PC-9 (cell line): ENCODE results near the gene SPINK4. TPM values are rescaled to one million over a fixed set of nuclear protein-coding genes. Genes with fewer than 3 reads are reported as not detected.

Experiments
- BruUV-seq: library from RNA; stranded (reverse); fragments of 400-500 nt; replicated peaks from 2 replicates; lab custom pipeline; 2021; lab: Mats Ljungman, UMichigan
- CTCF ChIA-PET: fragments of 300-600 bp; sonication (Branson Sonifier 250); formaldehyde crosslinking; loops from one replicate; lab custom pipeline; 2022; ENCODE audit warnings: antibody characterized with exemption; lab: Charles Lee
- POLR2A ChIA-PET: fragments of 300-600 bp; sonication (Branson Sonifier 250); formaldehyde crosslinking; loops from one replicate; lab custom pipeline; 2022; ENCODE audit warnings: antibody characterized with exemption; ENCODE audit not compliant: unreplicated experiment; lab: Charles Lee
- DNase-seq, 2 experiments: peaks; one replicate each; pipeline versions ENCODE4 v3.0.0 to v3.0.0-alpha.2; 2015 to 2022; ENCODE audit warnings: mixed read lengths in 1 of 2
- H2AFZ ChIP-seq: fragments of 200-600 bp; sonication (generic); 2 replicates; pipeline ENCODE4 v1.8.1; 2017; ENCODE audit warnings: antibody characterized with exemption
- H3F3A ChIP-seq: fragments of 200-600 bp; sonication (generic); 2 replicates; pipeline ENCODE4 v1.8.1; 2017; ENCODE audit warnings: antibody characterized with exemption, mild to moderate bottlenecking, low read depth; ENCODE audit not compliant: insufficient read depth
- H3K27ac ChIP-seq: fragments of 200-600 bp; sonication (generic); 2 replicates; pipeline ENCODE4 v1.6.1; 2016; ENCODE audit warnings: mixed run types
- H3K27me3 ChIP-seq: fragments of 200-600 bp; sonication (generic); 2 replicates; pipeline ENCODE4 v1.6.1; 2016; ENCODE audit warnings: low read depth, mixed run types; ENCODE audit not compliant: insufficient read depth
- H3K36me3 ChIP-seq: fragments of 200-600 bp; sonication (generic); 2 replicates; pipeline ENCODE4 v1.6.1; 2016; ENCODE audit warnings: low read depth, mixed run types
- H3K4me1 ChIP-seq: fragments of 200-600 bp; sonication (generic); replicated peaks from 2 replicates; pipeline ENCODE4 v1.6.1; 2016; ENCODE audit warnings: mixed run types; ENCODE audit not compliant: insufficient read depth
- H3K4me2 ChIP-seq: fragments of 200-600 bp; sonication (generic); 2 replicates; pipeline ENCODE4 v1.6.1; 2017; ENCODE audit warnings: mixed run types
- H3K4me3 ChIP-seq: fragments of 200-600 bp; sonication (generic); 2 replicates; pipeline ENCODE4 v1.6.1; 2016; ENCODE audit warnings: mixed run types
- H3K79me2 ChIP-seq: fragments of 200-600 bp; sonication (generic); 2 replicates; pipeline ENCODE4 v1.6.1; 2017; ENCODE audit warnings: low read depth, mixed run types
- H3K9me2 ChIP-seq: fragments of 200-600 bp; sonication (generic); 2 replicates; pipeline ENCODE4 v1.8.1; 2017; ENCODE audit warnings: mild to moderate bottlenecking; ENCODE audit not compliant: insufficient read depth
- H3K9me3 ChIP-seq: fragments of 200-600 bp; sonication (generic); 2 replicates; pipeline ENCODE4 v1.8.1; 2016; ENCODE audit warnings: low read depth; ENCODE audit not compliant: insufficient read depth
- H4K20me1 ChIP-seq: fragments of 200-600 bp; sonication (generic); 2 replicates; pipeline ENCODE4 v1.8.1; 2017; ENCODE audit not compliant: insufficient read depth
- CTCF ChIP-seq: fragments of 200-600 bp; sonication (generic); conservative IDR thresholded peaks from 2 replicates; pipeline ENCODE4 v1.6.1; 2017; ENCODE audit warnings: mixed run types, antibody characterized with exemption, mild to moderate bottlenecking, moderate library complexity
- EZH2 ChIP-seq: fragments of 200-600 bp; sonication (generic); IDR thresholded peaks from 2 replicates; pipeline ENCODE4 v1.8.0; 2017; ENCODE audit warnings: antibody characterized with exemption, low read depth
- intact Hi-C: fragments of 100-400 bp; cut with micrococcal nuclease; formaldehyde crosslinking; loops from one replicate; pipeline ENCODE4 v1.10.0; 2022; ENCODE audit not compliant: unreplicated experiment
- total RNA-seq: library from RNA; stranded (reverse); gene quantifications from 2 replicates; pipeline ENCODE4 v1.2.3, GENCODE V29; 2021

Gene SPINK4
- total RNA-seq, 1 experiment from 2014 or later: not detected

GRCh38 chr9:33288235-33288634, 48.3 kb downstream of the SPINK4 start:
- BruUV-seq: no TSS peak
- H3K36me3 ChIP-seq: no peaks in the 10 kb centered on the region
- H3K27me3 ChIP-seq: no peaks in the 10 kb centered on the region
- H3K79me2 ChIP-seq: peaks cover 24% of the 10 kb centered on the region
- no peaks in the 10 kb centered on the region; the same call in 1 of the 2 replicates for H3K4me1 ChIP-seq
- DNase-seq: no peak
- intact Hi-C loops: no loop called here
- no peak for TF ChIP-seq EZH2
- TF ChIP-seq CTCF: no peak
- H3K9me2 ChIP-seq: no peaks in the 10 kb centered on the region
- peaks cover 4% of the 10 kb centered on the region; the same call in 1 of the 2 replicates for H4K20me1 ChIP-seq
- H3K9me3 ChIP-seq: no peaks in the 10 kb centered on the region
- H3F3A ChIP-seq: peaks cover 11% of the 10 kb centered on the region; the same call in 1 of the 2 replicates
- no peak overlapping the region for H2AFZ ChIP-seq
- ChIA-PET CTCF (interaction anchor here (0.5 kb wide), 1 partner anchor 91 kb away, joined by 5 read pairs; no protein-coding TSS in a partner anchor), POLR2A (no interaction called here)
- no peak overlapping the region for H3K4me2 ChIP-seq
- no peak overlapping the region for H3K27ac ChIP-seq
- H3K4me3 ChIP-seq: no peak overlapping the region

- peaks cover 4% of the 10 kb centered on the region; the same call in 1 of the 2 replicates for H4K20me1 ChIP-seq
- DNase-seq: no peak
- no peak overlapping the region for H3K4me3 ChIP-seq
- H3K27ac ChIP-seq: peak overlapping the region; percentile 95; the same call in 1 of the 2 replicates
- no peaks in the 10 kb centered on the region for H3K9me2 ChIP-seq
- intact Hi-C loops: no loop called here
- no TSS peak for BruUV-seq
- H3K4me2 ChIP-seq: peak overlapping the region; percentile 82; the same call in 1 of the 2 replicates
- CTCF ChIA-PET: no interaction called here
- H3K9me3 ChIP-seq: no peaks in the 10 kb centered on the region
- H3K4me1 ChIP-seq: no peaks in the 10 kb centered on the region; the same call in 1 of the 2 replicates
- H3F3A ChIP-seq: peaks cover 11% of the 10 kb centered on the region; the same call in 1 of the 2 replicates
- no peak overlapping the region for H2AFZ ChIP-seq
- POLR2A ChIA-PET: no interaction called here
- peaks cover 31% of the 10 kb centered on the region for H3K79me2 ChIP-seq
- no peaks in the 10 kb centered on the region for H3K27me3 ChIP-seq
- no peaks in the 10 kb centered on the region for H3K36me3 ChIP-seq
- TF ChIP-seq CTCF: no peak
- TF ChIP-seq EZH2: no peak
Observed at GRCh38 chr9:33288828-33289483, 49.0 kb downstream of the SPINK4 start.

GRCh38 chr9:33289496-33289895, 49.5 kb downstream of the SPINK4 start:
- no peaks in the 10 kb centered on the region; the same call in 1 of the 2 replicates for H3K4me1 ChIP-seq
- intact Hi-C loops: no loop called here
- peak overlapping the region; percentile 82 for H3K4me2 ChIP-seq
- POLR2A ChIA-PET: interaction anchor here (0.6 to 0.9 kb wide), 2 partner anchors 14 to 58 kb away, joined by 3 to 4 read pairs; no protein-coding TSS in a partner anchor
- H3K4me3 ChIP-seq: peak overlapping the region; percentile 75
- no peaks in the 10 kb centered on the region for H3K27me3 ChIP-seq
- no peaks in the 10 kb centered on the region for H3K36me3 ChIP-seq
- no peak overlapping the region; the same call in 1 of the 2 replicates for H2AFZ ChIP-seq
- no peak for TF ChIP-seq EZH2
- TF ChIP-seq CTCF: no peak
- no peak for DNase-seq
- CTCF ChIA-PET: interaction anchor here (1.0 kb wide), 1 partner anchor 163 kb away, joined by 4 read pairs; no protein-coding TSS in a partner anchor
- H3F3A ChIP-seq: peaks cover 11% of the 10 kb centered on the region; the same call in 1 of the 2 replicates
- H3K79me2 ChIP-seq: peaks cover 34% of the 10 kb centered on the region
- BruUV-seq: no TSS peak
- no peaks in the 10 kb centered on the region for H3K9me2 ChIP-seq
- H3K27ac ChIP-seq: peak overlapping the region; percentile 95
- no peaks in the 10 kb centered on the region for H3K9me3 ChIP-seq
- peaks cover 4% of the 10 kb centered on the region; the same call in 1 of the 2 replicates for H4K20me1 ChIP-seq
